Sigmoid colon (tissue), 7 donors: ENCODE measurements around the gene SPATA19. TPM values are rescaled to one million over a fixed set of nuclear protein-coding genes. Genes with fewer than 3 reads are reported as not detected.
A peak's percentile ranks its signal among the peaks of the same experiment; 100 is the strongest.

ENCODE experiments used
- DNase-seq: peaks from one replicate; pipeline ENCODE4 v3.0.0-alpha.2; 2019
- H3K27ac ChIP-seq, 4 donors: fragments of 200-600 bp; sonication (generic); one replicate each; pipeline ENCODE4 v1.5.1; 2016 to 2019; ENCODE audit warnings: mild to moderate bottlenecking in 1 of 4
- H3K27me3 ChIP-seq, 3 donors: fragments of 200-600 bp; sonication (generic); one replicate each; pipeline ENCODE4 v1.5.1; 2019; ENCODE audit warnings: mild to moderate bottlenecking in 1 of 3
- H3K36me3 ChIP-seq, 4 donors: fragments of 200-600 bp; sonication (generic); one replicate each; pipeline ENCODE4 v1.5.1; 2016 to 2019
- H3K4me1 ChIP-seq, 4 donors: fragments of 200-600 bp; sonication (generic); one replicate each; pipeline ENCODE4 v1.5.1; 2017 to 2019
- H3K4me3 ChIP-seq, 4 donors: fragments of 200-600 bp; sonication (generic); one replicate each; pipeline ENCODE4 v1.5.1; 2017 to 2019; ENCODE audit warnings: mild to moderate bottlenecking in 2 of 4, moderate library complexity in 1 of 4
- H3K9me3 ChIP-seq, 4 donors: fragments of 200-600 bp in 3 of 4; sonication (generic) in 3 of 4; one replicate each; pipeline versions ENCODE4 v1.5.1 to v1.6.1; 2013 to 2019
- CTCF ChIP-seq, 4 experiments: fragments of 450-650 bp in 3 of 4; fragments of 200-600 bp in 1 of 4; IDR thresholded peaks; one replicate each; pipeline ENCODE4 v1.5.1; 2016 to 2019; ENCODE audit warnings: antibody characterized with exemption in 4 of 4, mild to moderate bottlenecking in 3 of 4, moderate library complexity in 2 of 4
- EP300 ChIP-seq, 4 donors: sonication (generic); formaldehyde crosslinking; IDR thresholded peaks; one replicate each; pipeline ENCODE4 v1.6.1; 2017; ENCODE audit warnings: antibody characterized with exemption in 4 of 4
- POLR2A ChIP-seq, 2 donors: fragments of 450-650 bp; IDR thresholded peaks; one replicate each; pipeline ENCODE4 v1.6.1; 2016; ENCODE audit warnings: antibody characterized with exemption in 2 of 2, mild to moderate bottlenecking in 2 of 2, moderate library complexity in 2 of 2
- POLR2AphosphoS5 ChIP-seq, 4 donors: sonication (generic); formaldehyde crosslinking; IDR thresholded peaks; one replicate each; pipeline ENCODE4 v1.6.1; 2017; ENCODE audit warnings: antibody characterized with exemption in 4 of 4
- WGBS, 2 donors: extraction: QIAGEN DNeasy Blood & Tissue Kit; methylation state at CpG; one replicate each; pipeline ENCODE4 v1.1.7; 2013; 5-methylcytosine and 5-hydroxymethylcytosine counted together
- intact Hi-C: fragments of 100-400 bp; cut with DNase I; formaldehyde crosslinking; loops from one replicate; pipeline ENCODE4 v1.15.1; 2023
- polyA plus RNA-seq, 3 donors: library from polyadenylated mRNA; stranded (reverse); fragments of 200-250 nt; gene quantifications; one replicate each; pipeline ENCODE4 v1.2.3, GENCODE V29; 2013
- total RNA-seq, 4 donors: library from RNA; depleted of rRNA; stranded (reverse); fragments of >200 nt; gene quantifications; one replicate each; pipeline ENCODE4 v1.1.0, GENCODE V29; 2016
- donor health status: healthy with polysubstance abuse.
- donor health status: Bipolar disorder and iron deficiency.
- donor health status: healthy.

SPATA19 gene
- total and polyA plus RNA-seq, 7 donors = not detected

- no peak for DNase-seq
- Histone ChIP-seq H3K27ac (no peak overlapping the region), H3K36me3 (no peaks in the 10 kb centered on the region), H3K4me3 (no peak overlapping the region), H3K4me1 (peaks cover 0 to 4% (median 0%) of the 10 kb centered on the region in 4 donors), H3K9me3 (peaks cover 0 to 7% (median 3%) of the 10 kb centered on the region in 4 donors), H3K27me3 (peaks cover 0 to 19% (median 0%) of the 10 kb centered on the region in 3 donors)
- WGBS, 2 donors = 81 to 90% methylated on average over 17 of the region's 17 CpGs
- intact Hi-C loops = loop anchor here (2.0 kb wide), 1 partner anchor 755 kb away; no protein-coding TSS in a partner anchor
- TF ChIP-seq CTCF (IDR thresholded peaks at IDR 0.05) = no peak
- TF ChIP-seq POLR2A (IDR thresholded peaks at IDR 0.05) = no peak
- TF ChIP-seq POLR2AphosphoS5 (IDR thresholded peaks at IDR 0.05) = no peak
- no peak for TF ChIP-seq EP300 (IDR thresholded peaks at IDR 0.05)
Measured at GRCh38 chr11:133833898-133834681, 11.2 kb downstream of the SPATA19 start.

GRCh38 chr11:133832991-133833897 is 12.1 kb downstream of the SPATA19 start:
- Histone ChIP-seq H3K9me3 (peaks cover 0 to 7% (median 3%) of the 10 kb centered on the region in 4 donors), H3K4me3 (peak overlapping the region in 1 of 4 donors; percentile 6), H3K27me3 (peaks cover 0 to 19% (median 0%) of the 10 kb centered on the region in 3 donors), H3K4me1 (peaks cover 0 to 4% (median 0%) of the 10 kb centered on the region in 4 donors), H3K36me3 (no peaks in the 10 kb centered on the region), H3K27ac (no peak overlapping the region)
- WGBS, 2 donors = 90 to 92% methylated on average over 79 to 84 of the region's 86 CpGs
- no peak for TF ChIP-seq EP300 (IDR thresholded peaks at IDR 0.05)
- no peak for TF ChIP-seq POLR2AphosphoS5 (IDR thresholded peaks at IDR 0.05)
- no peak for TF ChIP-seq POLR2A (IDR thresholded peaks at IDR 0.05)
- TF ChIP-seq CTCF (IDR thresholded peaks at IDR 0.05) = no peak
- intact Hi-C loops = no loop called here
- no peak for DNase-seq

GRCh38 chr11:133832096-133832990 is 13.0 kb downstream of the SPATA19 start:
- Histone ChIP-seq H3K27ac (no peak overlapping the region), H3K4me3 (peak overlapping the region in 1 of 4 donors; percentile 4), H3K36me3 (no peaks in the 10 kb centered on the region), H3K9me3 (no peaks in the 10 kb centered on the region), H3K4me1 (peaks cover 0 to 4% (median 0%) of the 10 kb centered on the region in 4 donors), H3K27me3 (peaks cover 0 to 17% (median 0%) of the 10 kb centered on the region in 3 donors)
- intact Hi-C loops = no loop called here
- 89 to 93% methylated on average over 53 of the region's 53 CpGs for WGBS, 2 donors
- TF ChIP-seq POLR2AphosphoS5 (IDR thresholded peaks at IDR 0.05) (no peak), POLR2A (IDR thresholded peaks at IDR 0.05) (no peak), EP300 (IDR thresholded peaks at IDR 0.05) (no peak), CTCF (IDR thresholded peaks at IDR 0.05) (no peak)
- DNase-seq = no peak
